ENCODE results near the gene SLC26A4. TPM values are rescaled to one million over a fixed set of nuclear protein-coding genes. Genes with fewer than 3 reads are reported as not detected.

SLC26A4 gene
- total and polyA plus RNA-seq, 2 donors (not counting 1 experiment from before 2014, with no cell fraction given) = 0.05 to 0.13 TPM

GRCh38 chr7:107711301-107711700 lies 50.7 kb downstream of the SLC26A4 start:
- Histone ChIP-seq H3K9ac (ENCODE audit: low read length) (no peak overlapping the region), H3K9me3 (ENCODE audit: control extremely low read depth in 1 of 3, control insufficient read depth in 2 of 3, insufficient read depth in 1 of 3, low read length in 2 of 3) (no peaks in the 10 kb centered on the region), H3K4me1 (ENCODE audit: control insufficient read depth in 2 of 2, insufficient read depth in 2 of 2, low read length in 2 of 2) (no peaks in the 10 kb centered on the region), H3K36me3 (replicated peaks in 1 of 2; ENCODE audit: control extremely low read depth in 1 of 2, control insufficient read depth in 1 of 2, extremely low read depth in 1 of 2, insufficient read depth in 2 of 2, low read length in 1 of 2) (no peaks in the 10 kb centered on the region), H3K4me2 (replicated peaks; ENCODE audit: low read depth, low read length, poor library complexity, severe bottlenecking) (no peak overlapping the region), H2AFZ (ENCODE audit: insufficient read depth, low read depth, low read length, poor library complexity, severe bottlenecking) (no peak overlapping the region), H4K20me1 (ENCODE audit: control insufficient read depth, insufficient read depth, low read length, poor library complexity, severe bottlenecking) (no peaks in the 10 kb centered on the region), H3K27ac (ENCODE audit: low read length in 2 of 2) (no peak overlapping the region), H3K79me2 (ENCODE audit: control insufficient read depth, insufficient read depth, low read length) (no peaks in the 10 kb centered on the region), H3K27me3 (replicated peaks in 1 of 4; ENCODE audit: control extremely low read depth in 1 of 4, control insufficient read depth in 3 of 4, insufficient read depth in 4 of 4, low read length in 3 of 4) (no peaks in the 10 kb centered on the region), H3K4me3 (ENCODE audit: control extremely low read depth in 1 of 5, extremely low read depth in 1 of 5, insufficient read depth in 1 of 5, low read depth in 2 of 5, low read length in 4 of 5) (no peak overlapping the region)
- DNase-seq = no peak
- intact Hi-C loops (cut with micrococcal nuclease) = no loop called here
- CTCF ChIA-PET = interaction anchor here (0.6 to 4.8 kb wide), 2 partner anchors 13 to 76 kb away, joined by 4 to 15 read pairs; no protein-coding TSS in a partner anchor
- Mint-ChIP-seq H3K9me3 (ENCODE audit: insufficient read depth) (no peaks in the 10 kb centered on the region), H3K4me1 (no peaks in the 10 kb centered on the region), H3K27me3 (peaks cover 6% of the 10 kb centered on the region), H3K27ac (no peak overlapping the region), H3K4me3 (no peak overlapping the region)
- no peak for ATAC-seq (ENCODE audit: low read depth)
- no CpG with 5 or more reads among the region's 1 CpG for WGBS (ENCODE audit: insufficient coverage)
- POLR2A ChIA-PET = no interaction called here
- TF ChIP-seq CTCF (IDR thresholded peaks at IDR 0.05) = no peak
- no peak for TF ChIP-seq EZH2 (IDR thresholded peaks at IDR 0.05; ENCODE audit: borderline replicate concordance, insufficient read depth, low read depth, low read length, poor library complexity, severe bottlenecking)

- H3K4me1 Mint-ChIP-seq = no peaks in the 10 kb centered on the region
- CTCF ChIA-PET = interaction anchor here (1.1 to 4.8 kb wide), 2 partner anchors 12 to 244 kb away, joined by 3 to 15 read pairs; no protein-coding TSS in a partner anchor
- intact Hi-C loops (cut with micrococcal nuclease) = no loop called here
Measured at GRCh38 chr7:107712025-107712424, 51.4 kb downstream of the SLC26A4 start.

More at GRCh38 chr7:107712025-107712424, 51.4 kb downstream of the SLC26A4 start:
- no peak for ATAC-seq (ENCODE audit: low read depth)
- Mint-ChIP-seq H3K27ac (no peak overlapping the region), H3K4me3 (no peak overlapping the region), H3K9me3 (ENCODE audit: insufficient read depth) (no peaks in the 10 kb centered on the region), H3K27me3 (peaks cover 6% of the 10 kb centered on the region)
- H3K4me1 ChIP-seq (ENCODE audit: control insufficient read depth in 2 of 2, insufficient read depth in 2 of 2, low read length in 2 of 2) = no peaks in the 10 kb centered on the region
- H3K36me3 ChIP-seq (replicated peaks in 1 of 2; ENCODE audit: control extremely low read depth in 1 of 2, control insufficient read depth in 1 of 2, extremely low read depth in 1 of 2, insufficient read depth in 2 of 2, low read length in 1 of 2) = no peaks in the 10 kb centered on the region
- no peaks in the 10 kb centered on the region for H3K27me3 ChIP-seq (replicated peaks in 1 of 4; ENCODE audit: control extremely low read depth in 1 of 4, control insufficient read depth in 3 of 4, insufficient read depth in 4 of 4, low read length in 3 of 4)
- no peak overlapping the region for H2AFZ ChIP-seq (ENCODE audit: insufficient read depth, low read depth, low read length, poor library complexity, severe bottlenecking)
- H3K27ac ChIP-seq (ENCODE audit: low read length in 2 of 2) = no peak overlapping the region
- WGBS (ENCODE audit: insufficient coverage) = no CpG with 5 or more reads among the region's 1 CpG
- no peaks in the 10 kb centered on the region for H4K20me1 ChIP-seq (ENCODE audit: control insufficient read depth, insufficient read depth, low read length, poor library complexity, severe bottlenecking)
- no peaks in the 10 kb centered on the region for H3K9me3 ChIP-seq (ENCODE audit: control extremely low read depth in 1 of 3, control insufficient read depth in 2 of 3, insufficient read depth in 1 of 3, low read length in 2 of 3)
- H3K79me2 ChIP-seq (ENCODE audit: control insufficient read depth, insufficient read depth, low read length) = no peaks in the 10 kb centered on the region
- no peak for DNase-seq
- POLR2A ChIA-PET = no interaction called here
- TF ChIP-seq CTCF (IDR thresholded peaks at IDR 0.05) (no peak), EZH2 (IDR thresholded peaks at IDR 0.05; ENCODE audit: borderline replicate concordance, insufficient read depth, low read depth, low read length, poor library complexity, severe bottlenecking) (no peak)
- H3K4me2 ChIP-seq (replicated peaks; ENCODE audit: low read depth, low read length, poor library complexity, severe bottlenecking) = no peak overlapping the region
- no peak overlapping the region for H3K4me3 ChIP-seq (ENCODE audit: control extremely low read depth in 1 of 5, extremely low read depth in 1 of 5, insufficient read depth in 1 of 5, low read depth in 2 of 5, low read length in 4 of 5)
- no peak overlapping the region for H3K9ac ChIP-seq (ENCODE audit: low read length)
